Liver (tissue), 9 donors: ENCODE measurements around the gene LSM12. TPM values are rescaled to one million over a fixed set of nuclear protein-coding genes. Genes with fewer than 3 reads are reported as not detected.

ENCODE experiments used
- DNase-seq: peaks from one replicate; pipeline ENCODE4 v3.0.0-alpha.2; 2017; ENCODE audit warnings: low spot score
- H3K27ac ChIP-seq, 2 donors: one replicate each; pipeline ENCODE4 v1.7.0; 2013; ENCODE audit warnings: inconsistent platforms in 2 of 2, low read length in 2 of 2, control low read depth in 1 of 2, low read depth in 1 of 2, mild to moderate bottlenecking in 1 of 2
- H3K27me3 ChIP-seq, 4 donors: one replicate each; pipeline versions ENCODE4 v1.6.1 to v1.7.0; 2013; ENCODE audit warnings: low read length in 3 of 4, inconsistent platforms in 1 of 4, mild to moderate bottlenecking in 1 of 4, moderate library complexity in 1 of 4; ENCODE audit not compliant: control insufficient read depth in 4 of 4, insufficient read depth in 4 of 4
- H3K36me3 ChIP-seq, 4 donors: one replicate each; pipeline versions ENCODE4 v1.6.1 to v1.7.0; 2013; ENCODE audit warnings: low read length in 3 of 4, mild to moderate bottlenecking in 3 of 4, low read depth in 1 of 4, moderate library complexity in 1 of 4; ENCODE audit not compliant: control insufficient read depth in 4 of 4, insufficient read depth in 3 of 4
- H3K4me1 ChIP-seq, 4 donors: one replicate each; pipeline versions ENCODE4 v1.6.1 to v1.7.0; 2013; ENCODE audit warnings: low read length in 3 of 4, mild to moderate bottlenecking in 3 of 4, moderate library complexity in 1 of 4; ENCODE audit not compliant: control insufficient read depth in 4 of 4, insufficient read depth in 4 of 4
- H3K4me3 ChIP-seq, 3 donors: one replicate each; pipeline versions ENCODE4 v1.6.1 to v1.7.0; 2013; ENCODE audit warnings: low read length in 3 of 3, control low read depth in 1 of 3, low read depth in 1 of 3, mild to moderate bottlenecking in 1 of 3
- H3K9ac ChIP-seq, 2 donors: one replicate each; pipeline ENCODE4 v1.7.0; 2013; ENCODE audit warnings: low read length in 2 of 2, mild to moderate bottlenecking in 2 of 2, moderate library complexity in 2 of 2, control low read depth in 1 of 2, low read depth in 1 of 2
- H3K9me3 ChIP-seq, 4 donors: one replicate each; pipeline versions ENCODE4 v1.6.1 to v1.7.0; 2013; ENCODE audit warnings: low read length in 3 of 4; ENCODE audit not compliant: control insufficient read depth in 4 of 4
- ATF3 ChIP-seq: IDR thresholded peaks from 2 replicates; pipeline ENCODE4 v1.6.1; 2016; ENCODE audit warnings: antibody characterized with exemption
- CTCF ChIP-seq: fragments of 150-350 bp; IDR thresholded peaks from 2 replicates; pipeline ENCODE4 v1.5.1; 2017; ENCODE audit warnings: improper control_type of control experiment, low read depth, low read length; ENCODE audit not compliant: missing input control
- GABPA ChIP-seq, 2 donors: IDR thresholded peaks in 1 of 2; conservative IDR thresholded peaks in 1 of 2; 2 replicates each; pipeline ENCODE4 v1.6.1; 2016; ENCODE audit warnings: antibody characterized with exemption in 2 of 2, mild to moderate bottlenecking in 1 of 2, moderate library complexity in 1 of 2
- HNF4G ChIP-seq: IDR thresholded peaks from 2 replicates; pipeline ENCODE4 v1.6.1; 2016; ENCODE audit warnings: antibody characterized with exemption
- JUND ChIP-seq, 2 donors: IDR thresholded peaks; 2 replicates each; pipeline ENCODE4 v1.6.1; 2016; ENCODE audit warnings: antibody characterized with exemption in 2 of 2
- MAX ChIP-seq: IDR thresholded peaks from 2 replicates; pipeline ENCODE4 v1.6.1; 2016; ENCODE audit warnings: antibody characterized with exemption
- NR2F2 ChIP-seq: IDR thresholded peaks from 2 replicates; pipeline ENCODE4 v1.6.1; 2016; ENCODE audit warnings: antibody characterized with exemption
- RAD21 ChIP-seq, 2 donors: IDR thresholded peaks; 2 replicates each; pipeline ENCODE4 v1.6.1; 2016; ENCODE audit warnings: antibody characterized with exemption in 2 of 2, mild to moderate bottlenecking in 2 of 2
- REST ChIP-seq: IDR thresholded peaks from 2 replicates; pipeline ENCODE4 v1.6.1; 2016; ENCODE audit warnings: antibody characterized with exemption, mild to moderate bottlenecking
- RXRA ChIP-seq, 2 donors: IDR thresholded peaks; 2 replicates each; pipeline ENCODE4 v1.6.1; 2017 to 2018; ENCODE audit warnings: antibody characterized with exemption in 2 of 2, mild to moderate bottlenecking in 1 of 2
- SP1 ChIP-seq: IDR thresholded peaks from 2 replicates; pipeline ENCODE4 v1.6.1; 2018; ENCODE audit warnings: antibody characterized with exemption, mild to moderate bottlenecking
- TAF1 ChIP-seq: conservative IDR thresholded peaks from 2 replicates; pipeline ENCODE4 v1.6.1; 2016; ENCODE audit warnings: antibody characterized with exemption, mild to moderate bottlenecking
- YY1 ChIP-seq: IDR thresholded peaks from 2 replicates; pipeline ENCODE4 v1.6.1; 2016; ENCODE audit warnings: antibody characterized with exemption, mild to moderate bottlenecking
- ZBTB33 ChIP-seq: IDR thresholded peaks from 2 replicates; pipeline ENCODE4 v1.6.1; 2016; ENCODE audit warnings: antibody characterized with exemption
- WGBS: extraction: QIAGEN DNeasy Blood & Tissue Kit; methylation state at CpG from one replicate; pipeline ENCODE4 v1.1.7; 2013; 5-methylcytosine and 5-hydroxymethylcytosine counted together
- polyA plus RNA-seq, 2 donors: library from polyadenylated mRNA; stranded (reverse) in 1 of 2; unstranded in 1 of 2; fragments of 200-250 nt in 1 of 2; fragments of >200 nt in 1 of 2; fragmentation: Nextera tagmentation in 1 of 2; extraction: Ambion mirVana in 1 of 2; gene quantifications; one replicate each; pipeline versions ENCODE4 v1.2.1 to v1.2.3, GENCODE V29; 2013 to 2015
- total RNA-seq, 2 donors: library from RNA; depleted of rRNA; stranded (reverse); fragments of >200 nt; gene quantifications; one replicate each; pipeline ENCODE4 v1.2.3, GENCODE V29; 2014
- donor health status: healthy.
- donor health status: healthy.
- donor health status: healthy.
- donor health status: healthy.
- donor health status: healthy.

LSM12 gene
- total and polyA plus RNA-seq, 4 donors: 12.1 to 31.9 (median 15.1) TPM

GRCh38 chr17:44075598-44076293 is 9.3 kb upstream of the LSM12 start:
- TF ChIP-seq GABPA (IDR thresholded peaks at IDR 0.05 in 1 of 2, conservative IDR thresholded peaks at IDR 0.05 in 1 of 2): no peak
- TF ChIP-seq YY1: no peak
- TF ChIP-seq REST: no peak
- no peak for TF ChIP-seq MAX
- TF ChIP-seq ZBTB33: no peak
- no peak for TF ChIP-seq JUND (IDR thresholded peaks at IDR 0.05)
- TF ChIP-seq SP1: no peak
- no peak for TF ChIP-seq RXRA (IDR thresholded peaks at IDR 0.05)
- TF ChIP-seq NR2F2: no peak
- TF ChIP-seq CTCF: no peak
- no peak for TF ChIP-seq TAF1
- TF ChIP-seq ATF3: no peak
- Histone ChIP-seq H3K9me3 (no peaks in the 10 kb centered on the region), H3K27me3 (no peaks in the 10 kb centered on the region), H3K9ac (no peak overlapping the region), H3K4me3 (no peak overlapping the region), H3K4me1 (peaks cover 8 to 40% (median 32%) of the 10 kb centered on the region in 4 donors), H3K36me3 (peaks cover 0 to 24% (median 7%) of the 10 kb centered on the region in 4 donors), H3K27ac (peak overlapping the region; percentile 2 to 44)
- WGBS: 91% methylated on average over 10 of the region's 10 CpGs
- DNase-seq: no peak

- WGBS: 96% methylated on average over 9 of the region's 9 CpGs
- no peaks in the 10 kb centered on the region for H3K27me3 ChIP-seq
- H3K9me3 ChIP-seq: no peaks in the 10 kb centered on the region
- H3K4me1 ChIP-seq: peaks cover 8 to 45% (median 34%) of the 10 kb centered on the region in 4 donors
- H3K4me3 ChIP-seq: no peak overlapping the region
- H3K36me3 ChIP-seq: peaks cover 0 to 19% (median 6%) of the 10 kb centered on the region in 4 donors
- no peak overlapping the region for H3K27ac ChIP-seq
- no peak overlapping the region for H3K9ac ChIP-seq
- DNase-seq: no peak
- TF ChIP-seq REST (no peak), SP1 (no peak), ZBTB33 (no peak), MAX (no peak), GABPA (IDR thresholded peaks at IDR 0.05 in 1 of 2, conservative IDR thresholded peaks at IDR 0.05 in 1 of 2) (no peak), YY1 (no peak), RAD21 (IDR thresholded peaks at IDR 0.05) (no peak), NR2F2 (no peak), HNF4G (no peak)
Measured at GRCh38 chr17:44074911-44075285, 8.4 kb upstream of the LSM12 start.
